Measurements from ENCODE around the gene SBNO1.
"Not testable (repeated sequence)": the region's sequence is repeated elsewhere in the genome, so short reads cannot be mapped to it uniquely, and the experiment has no call there.

SBNO1 gene

DNA sequence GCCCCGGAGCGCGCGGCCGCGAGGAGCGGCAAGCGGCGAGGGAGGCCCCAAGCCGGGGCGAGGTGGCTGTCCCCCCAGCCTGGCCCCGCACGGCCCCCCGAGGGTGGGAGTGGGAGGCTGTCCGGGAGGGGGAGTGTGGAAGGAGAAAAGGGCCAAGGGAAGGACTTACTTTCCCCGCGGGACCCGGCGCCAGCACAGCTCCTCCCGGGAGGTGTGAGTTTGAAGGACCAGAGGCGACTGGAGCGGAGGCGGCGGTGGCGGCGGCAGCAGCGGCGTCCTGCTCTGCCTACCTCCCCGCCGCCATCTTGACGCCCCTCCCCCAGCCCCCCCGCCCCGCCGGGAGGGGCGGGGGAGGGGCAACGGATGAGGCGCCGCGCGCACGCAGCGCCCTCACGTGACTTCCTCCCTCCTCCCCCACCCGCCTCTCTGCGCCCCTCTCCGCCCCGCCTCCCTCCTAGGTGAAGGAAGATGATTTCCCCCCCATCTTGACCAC, at the start of gene SBNO1:
Gene SBNO1, minus strand, starts transcription at position 316 of the 493 bp plus-strand sequence. CDS start 14,406 bp downstream, outside the sequence.
- DNase-seq (ENCODE audit: insufficient read length, low spot score) (peak; percentile 58), FAIRE-seq (no peak)

DNA sequence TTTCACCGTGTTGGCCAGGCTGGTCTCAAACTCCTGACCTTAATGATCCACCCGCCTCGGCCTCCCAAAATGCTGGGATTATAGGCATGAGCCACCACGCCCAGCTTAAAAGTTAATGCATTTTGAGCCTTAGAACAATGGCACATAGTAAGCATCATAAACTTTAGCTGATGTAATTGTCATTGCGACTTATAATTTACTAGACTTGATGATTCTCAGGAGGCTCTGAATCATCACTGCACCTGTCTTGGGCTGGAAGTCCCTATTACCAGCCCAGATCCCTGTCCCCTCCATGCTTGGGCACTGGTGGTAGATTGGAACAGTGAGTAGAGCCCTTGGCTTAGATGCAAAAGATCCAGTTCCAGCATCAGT, 45.4 kb upstream of the SBNO1 start:
- FAIRE-seq (no peak), DNase-seq (ENCODE audit: insufficient read length, low spot score) (no peak)

DNA sequence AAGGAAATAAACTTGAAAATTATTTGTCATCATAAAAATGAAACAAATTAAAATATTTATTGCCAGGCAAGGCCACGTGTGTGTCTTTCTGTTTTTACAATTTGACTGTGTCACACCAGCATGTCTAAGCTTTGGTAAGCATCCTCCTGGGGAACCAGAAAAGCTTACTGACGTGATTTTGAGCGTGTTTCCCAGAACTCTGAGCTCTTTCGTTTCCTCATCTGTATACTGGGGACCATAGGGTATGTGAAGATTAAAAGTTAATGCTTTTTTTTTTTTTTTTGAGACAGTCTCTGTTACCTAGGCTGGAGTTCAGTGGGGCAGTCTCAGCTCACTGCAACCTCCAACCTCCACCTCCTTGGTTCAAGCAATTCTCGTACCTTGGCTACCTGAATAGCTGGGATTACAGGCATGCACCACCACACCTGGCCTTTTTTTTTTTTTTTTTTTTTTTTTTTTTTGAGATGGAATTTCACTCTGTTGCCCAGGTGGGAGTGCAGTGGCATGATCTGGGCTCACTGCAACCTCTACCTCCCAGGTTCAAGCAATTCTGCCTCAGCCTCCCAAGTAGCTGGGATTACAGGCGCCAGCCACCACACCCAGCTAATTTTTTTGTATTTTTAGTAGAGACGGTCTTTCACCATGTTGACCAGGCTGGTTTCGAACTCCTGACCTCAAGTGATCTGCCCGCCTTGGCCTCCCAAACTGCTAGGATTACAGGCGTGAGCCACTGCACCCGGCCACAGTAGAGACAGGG, 44.8 kb upstream of the SBNO1 start:
- FAIRE-seq: not testable (repeated sequence)

DNA sequence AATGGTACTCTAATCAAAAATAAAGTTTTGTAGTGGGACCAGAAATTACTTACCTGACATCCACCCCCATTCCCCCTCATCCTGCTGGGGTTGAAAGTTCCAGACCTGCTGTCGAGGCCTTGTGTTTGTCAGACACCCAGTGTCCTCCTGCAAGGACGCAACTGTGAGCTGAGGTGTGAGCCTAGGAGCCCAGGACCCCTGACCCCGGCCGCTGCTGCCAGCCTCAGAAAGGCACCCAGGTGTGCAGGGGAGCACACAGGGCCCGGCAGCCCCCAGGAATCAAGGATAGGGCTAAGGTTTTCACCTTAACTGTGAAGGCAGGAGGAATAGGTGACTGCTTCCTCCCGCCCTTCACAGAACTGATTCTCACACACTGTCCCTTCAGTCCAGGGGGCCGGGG, 44.0 kb upstream of the SBNO1 start:
- not testable (repeated sequence) for FAIRE-seq; DNase-seq (ENCODE audit: insufficient read length, low spot score)

More for the DNA sequence above, 44.8 kb upstream of the SBNO1 start:
- DNase-seq (ENCODE audit: insufficient read length, low spot score): not testable (repeated sequence)

DNA sequence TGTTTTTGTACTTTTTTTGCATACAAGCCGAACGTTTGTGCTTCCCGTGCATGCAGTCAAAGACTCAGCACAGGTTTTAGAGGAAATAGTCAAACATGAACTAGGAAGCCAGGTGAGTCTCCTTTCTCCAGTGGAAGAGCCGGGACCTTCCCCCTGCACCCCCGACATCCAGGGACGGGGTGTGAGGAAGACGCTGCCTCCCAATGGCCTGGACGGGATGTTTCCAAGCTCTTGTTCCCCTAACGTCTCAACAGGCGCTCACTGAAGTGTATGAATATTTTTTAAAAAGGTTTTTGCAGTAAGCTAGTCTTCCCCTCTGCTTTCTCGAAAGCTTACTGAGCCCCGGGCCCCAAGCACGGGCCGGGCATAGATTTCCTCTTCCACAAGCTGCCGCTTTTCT, 43.3 kb upstream of the SBNO1 start:
- not testable (repeated sequence) for DNase-seq (ENCODE audit: insufficient read length, low spot score); FAIRE-seq

DNA sequence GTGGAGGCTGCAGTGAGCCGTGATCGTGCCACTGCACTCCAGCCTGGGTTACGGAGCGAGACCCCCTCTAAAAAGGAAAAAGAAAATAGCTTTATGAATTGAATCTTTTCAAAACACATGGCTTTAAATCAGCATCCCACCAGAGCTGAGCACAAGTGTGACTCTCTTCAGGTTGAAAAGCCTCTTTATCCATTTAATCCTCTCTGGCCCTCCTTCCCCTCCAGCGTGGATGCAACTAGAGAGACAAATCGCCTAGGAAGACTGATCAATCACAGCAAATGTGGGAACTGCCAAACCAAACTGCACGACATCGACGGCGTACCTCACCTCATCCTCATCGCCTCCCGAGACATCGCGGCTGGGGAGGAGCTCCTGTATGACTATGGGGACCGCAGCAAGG, 42.6 kb upstream of the SBNO1 start:
- DNase-seq (ENCODE audit: insufficient read length, low spot score): not testable (repeated sequence)
- peak; percentile 4 for FAIRE-seq

DNA sequence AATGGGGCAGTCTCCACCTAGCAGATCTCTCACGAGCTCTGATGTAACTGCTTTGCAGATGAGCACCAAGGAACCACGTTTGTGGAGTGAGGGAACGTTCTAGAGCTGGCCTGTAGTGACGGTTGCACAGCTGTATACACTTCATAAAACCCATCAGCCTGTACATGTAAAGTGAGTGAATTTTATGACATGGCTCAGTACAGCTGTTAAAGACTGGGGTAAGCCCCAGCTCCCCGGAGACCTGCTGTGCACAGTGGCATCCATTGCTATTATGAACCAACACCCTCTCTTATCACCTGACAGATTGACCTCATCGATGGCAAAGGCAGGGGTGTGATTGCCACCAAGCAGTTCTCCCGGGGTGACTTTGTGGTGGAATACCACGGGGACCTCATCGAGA, 39.9 kb upstream of the SBNO1 start:
- DNase-seq (ENCODE audit: insufficient read length, low spot score) (no peak), FAIRE-seq (no peak)

DNA sequence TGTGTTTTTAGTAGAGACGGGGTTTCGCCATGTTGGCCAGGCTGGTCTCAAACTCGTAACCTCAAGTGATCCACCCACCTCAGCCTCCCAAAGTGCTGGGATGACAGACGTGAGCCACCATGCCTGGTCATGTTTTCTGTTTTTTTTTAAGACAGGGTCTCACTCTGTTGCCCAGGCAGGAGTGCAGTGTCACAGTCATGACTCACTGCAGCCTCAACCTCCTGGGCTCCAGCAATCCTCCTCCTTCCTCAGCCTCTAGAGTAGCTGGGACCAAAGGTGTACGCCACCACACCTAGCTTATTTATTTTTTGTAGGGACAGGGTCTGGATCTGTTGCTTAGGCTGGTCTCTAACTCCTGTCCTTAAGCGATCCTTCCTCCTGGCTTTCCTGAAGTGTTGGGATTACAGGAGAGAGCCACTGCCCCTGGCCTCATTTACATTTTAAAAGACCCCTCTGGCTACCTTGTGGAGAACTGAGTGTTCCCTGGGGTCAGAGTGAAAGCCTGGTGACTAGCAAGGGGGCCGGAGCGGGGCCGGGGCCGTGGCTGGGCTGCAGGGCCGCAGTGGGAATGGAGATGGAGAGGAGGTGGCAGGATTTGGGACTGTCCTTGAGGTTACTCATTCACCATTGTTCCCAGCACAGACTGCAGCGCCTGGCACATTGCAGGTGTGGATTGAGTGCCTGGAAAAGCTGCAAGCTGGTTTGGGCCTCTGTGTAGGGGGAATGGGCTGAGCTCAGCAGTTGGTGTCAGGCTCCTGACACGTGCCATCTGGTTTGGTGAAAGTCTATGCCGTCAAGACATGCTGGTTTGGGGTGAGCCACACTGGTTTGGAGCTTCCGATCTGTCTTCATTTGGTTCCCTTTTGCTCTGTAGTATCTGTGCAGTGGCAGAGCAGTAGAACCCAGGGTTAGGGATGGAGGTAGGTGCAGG, 37.4 kb upstream of the SBNO1 start:
- no peak for DNase-seq (ENCODE audit: insufficient read length, low spot score)
- no peak for FAIRE-seq

DNA sequence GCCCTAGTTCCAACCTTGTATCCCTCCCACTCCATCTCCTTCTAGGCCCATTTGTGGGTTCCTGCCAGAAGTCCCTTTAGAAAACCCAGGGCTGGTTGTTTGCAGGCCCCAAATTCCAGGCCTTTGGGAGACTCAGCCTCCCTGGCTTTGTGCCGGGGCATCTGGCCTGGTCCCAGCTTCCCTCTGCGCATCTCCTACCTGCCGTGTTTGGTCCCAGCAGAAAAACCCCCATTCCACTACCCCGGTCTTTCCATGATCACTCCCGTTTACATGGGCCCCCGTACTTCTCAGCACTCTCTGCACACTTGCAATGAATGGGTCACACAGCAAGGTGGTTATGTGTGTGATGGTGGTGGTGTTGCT, 34.6 kb upstream of the SBNO1 start:
- FAIRE-seq (no peak), DNase-seq (ENCODE audit: insufficient read length, low spot score) (no peak)

DNA sequence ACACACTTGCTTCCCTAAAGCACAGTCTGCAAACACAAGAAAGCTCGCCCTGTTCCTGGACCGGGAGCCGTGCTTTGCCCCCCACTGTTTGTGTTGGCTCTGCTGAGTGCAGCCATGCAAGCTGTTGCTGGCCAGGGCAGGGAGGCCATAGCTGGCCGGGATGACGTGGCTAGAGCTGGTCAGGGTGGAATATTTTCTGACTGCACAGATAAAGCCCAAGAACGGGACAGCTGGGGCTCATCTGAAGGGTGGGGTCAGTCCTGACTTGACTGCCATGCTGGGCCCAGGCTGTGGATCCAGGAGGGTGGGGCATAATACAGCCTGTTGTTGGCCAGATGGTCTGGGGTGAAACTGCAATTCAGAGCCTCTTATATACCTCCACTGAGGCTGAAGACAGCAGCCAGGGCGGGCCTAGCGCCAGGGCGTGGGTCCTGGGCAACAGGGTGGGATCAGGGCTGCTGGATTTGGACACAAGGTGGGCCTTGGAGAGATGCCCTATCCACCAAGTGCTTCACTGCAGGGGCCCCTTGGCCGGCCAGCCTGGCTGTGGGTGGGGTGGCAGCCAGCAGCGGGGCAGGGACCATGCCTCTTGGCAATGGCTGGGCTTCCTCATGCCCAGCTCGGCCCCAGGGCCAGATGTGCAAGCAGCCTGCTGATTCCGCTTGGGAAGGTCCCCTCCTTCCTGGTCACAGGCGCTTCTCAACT, 34.1 kb upstream of the SBNO1 start:
- no peak for FAIRE-seq
- no peak for DNase-seq (ENCODE audit: insufficient read length, low spot score)

DNA sequence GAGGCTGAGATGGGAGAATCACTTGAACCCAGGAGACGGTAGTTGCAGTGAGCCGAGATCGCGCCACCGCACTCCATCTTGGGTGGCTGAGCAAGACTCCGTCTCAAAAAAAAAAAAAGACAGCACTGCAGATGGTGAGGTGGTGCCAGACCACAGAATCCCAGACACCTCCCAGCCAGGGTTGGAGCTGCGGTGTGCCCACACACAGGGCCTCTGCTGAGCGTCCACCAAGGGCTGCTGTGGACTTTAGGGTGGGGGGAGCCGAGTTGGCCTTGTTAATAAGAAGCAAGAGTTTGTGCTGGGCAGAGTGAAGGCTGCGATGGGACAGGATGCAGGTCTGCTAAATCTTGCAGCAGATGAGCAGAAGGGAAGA, 33.5 kb upstream of the SBNO1 start:
- no peak for DNase-seq (ENCODE audit: insufficient read length, low spot score)
- FAIRE-seq: no peak

DNA sequence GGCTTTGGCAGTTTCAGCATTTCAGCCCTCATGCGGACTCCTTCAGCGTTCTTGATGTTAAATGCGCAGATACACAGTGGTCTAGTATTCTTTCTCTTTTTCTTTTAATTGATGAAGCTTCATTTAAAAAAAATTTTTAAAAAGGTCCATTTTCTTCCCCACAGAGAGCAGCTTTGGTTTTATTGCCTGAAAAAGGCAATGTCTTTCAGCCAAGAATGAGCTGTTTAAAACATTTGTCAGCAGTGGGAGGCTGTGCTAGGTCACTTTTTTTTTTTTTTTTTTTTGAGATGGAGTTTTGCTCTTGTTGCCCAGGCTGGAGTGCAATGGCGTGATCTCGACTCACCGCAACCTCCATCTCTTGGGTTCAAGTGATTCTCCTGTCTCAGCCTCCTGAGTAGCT, 32.8 kb upstream of the SBNO1 start:
- no peak for FAIRE-seq
- no peak for DNase-seq (ENCODE audit: insufficient read length, low spot score)

DNA sequence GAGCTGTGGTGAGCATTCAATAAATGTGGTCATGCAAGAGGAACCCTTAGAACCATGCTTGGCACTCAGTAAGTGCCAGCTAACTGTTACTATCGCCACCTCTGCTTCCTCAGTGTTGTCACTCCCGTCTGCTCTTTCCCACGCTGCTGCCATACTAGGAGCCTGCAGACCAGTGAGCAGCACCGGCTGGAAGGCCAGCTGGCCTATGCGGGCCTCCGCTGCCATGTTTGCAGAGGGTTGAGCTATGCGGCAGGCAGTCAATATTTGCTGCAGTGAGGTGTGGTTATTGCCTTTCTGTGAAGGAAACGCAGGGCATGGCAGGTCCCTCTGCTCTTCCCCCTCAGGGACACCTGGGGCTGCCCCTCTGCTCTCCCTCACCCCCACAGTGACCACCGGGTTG, 32.3 kb upstream of the SBNO1 start:
- DNase-seq (ENCODE audit: insufficient read length, low spot score) (no peak), FAIRE-seq (no peak)

DNA sequence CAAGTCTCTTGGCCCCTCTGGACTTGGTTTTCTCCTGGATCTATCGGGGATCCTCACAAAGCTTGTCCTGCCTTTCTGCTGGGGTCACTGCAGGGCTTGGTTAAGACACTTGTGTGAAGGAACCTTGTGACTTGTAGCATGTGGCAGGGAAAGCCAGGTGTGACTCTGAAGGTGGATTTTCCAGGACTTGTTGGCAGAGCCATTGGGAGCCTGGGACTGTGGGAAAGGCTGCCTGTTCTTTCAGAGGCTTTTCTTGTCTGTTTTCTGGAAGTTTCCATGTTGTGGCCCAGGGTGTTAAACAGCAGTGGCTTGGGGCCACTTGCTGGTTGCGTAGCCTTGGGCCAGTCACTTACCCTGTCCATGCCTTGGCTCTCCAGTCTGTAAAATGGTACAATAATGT, 31.9 kb upstream of the SBNO1 start:
- FAIRE-seq: no peak
- DNase-seq (ENCODE audit: insufficient read length, low spot score): no peak

DNA sequence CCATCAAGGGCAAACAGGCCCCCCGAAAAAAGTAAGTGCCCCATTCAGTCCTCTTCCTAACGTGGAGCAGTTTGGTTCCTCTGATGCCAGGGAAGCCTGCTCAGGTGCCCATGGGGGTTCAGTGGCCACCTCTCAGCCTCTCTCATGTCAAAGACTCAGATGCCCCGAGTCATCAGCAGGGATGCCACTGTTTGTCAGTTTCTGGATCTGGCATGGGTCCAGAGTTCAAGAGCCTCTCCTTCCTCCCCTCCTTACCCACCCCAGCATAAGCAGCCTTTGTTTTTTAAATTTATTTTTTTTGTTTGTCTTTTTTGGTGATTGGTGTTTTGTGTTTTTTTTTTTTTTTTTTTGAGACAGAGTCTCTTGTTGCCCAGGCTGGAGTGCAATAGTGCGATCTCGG, 30.6 kb upstream of the SBNO1 start:
- DNase-seq (ENCODE audit: insufficient read length, low spot score) (no peak), FAIRE-seq (no peak)

DNA sequence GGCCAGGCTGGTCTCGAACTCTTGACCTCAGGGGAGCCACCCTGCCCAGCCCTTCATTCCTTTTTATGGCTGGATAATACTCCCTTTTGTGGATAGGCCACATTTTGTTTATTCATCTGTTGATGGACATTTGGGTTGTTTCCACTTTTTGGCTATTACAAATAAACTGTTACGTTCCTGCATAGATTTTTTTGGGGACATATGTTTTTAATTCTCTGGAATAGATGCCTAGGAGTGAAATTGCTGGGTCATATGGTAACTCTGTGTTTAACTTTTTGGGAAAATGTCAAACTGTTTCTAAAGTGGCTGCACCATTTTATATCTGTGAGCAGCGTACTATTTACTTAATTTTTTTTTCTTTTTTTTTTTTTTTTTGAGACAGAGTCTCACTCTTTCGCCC, 29.1 kb upstream of the SBNO1 start:
- DNase-seq (ENCODE audit: insufficient read length, low spot score) (no peak), FAIRE-seq (no peak)

DNA sequence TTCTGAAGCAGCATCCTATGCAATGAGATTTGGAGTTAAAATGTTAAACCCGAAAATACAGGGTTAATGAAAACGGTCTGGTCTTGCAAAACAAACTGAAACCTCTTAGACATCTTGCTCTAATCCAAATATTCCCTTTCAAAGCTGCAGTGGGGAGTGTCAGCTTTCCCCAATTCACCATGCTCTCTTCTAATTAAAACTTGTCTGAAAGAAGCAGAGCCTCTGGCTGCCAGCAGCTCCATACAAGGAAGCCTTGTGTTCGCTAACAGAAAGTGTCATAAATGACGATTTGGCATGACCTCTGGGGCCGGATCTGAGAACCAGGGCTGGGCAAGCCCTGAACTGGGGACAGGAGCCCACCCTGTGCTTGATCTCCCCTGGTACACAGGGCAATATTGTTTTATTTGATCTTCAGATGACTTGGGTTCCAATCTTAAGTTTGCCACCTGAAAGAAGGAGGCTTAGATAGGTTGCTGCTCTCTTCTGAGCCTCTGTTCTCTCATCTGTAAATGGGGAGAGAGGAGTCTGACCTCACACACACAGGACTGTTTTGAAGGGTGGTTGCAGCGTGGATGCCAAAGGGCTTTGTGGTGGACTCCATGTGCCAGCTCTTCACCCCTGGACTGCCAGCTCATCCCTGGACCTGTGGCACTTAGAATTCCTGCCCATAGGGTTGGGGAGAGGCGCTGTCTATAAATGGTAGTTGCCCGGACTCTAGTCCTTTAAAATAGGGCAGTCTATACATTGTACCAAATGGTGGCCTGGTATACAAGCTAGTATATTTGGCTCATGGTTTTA, 27.1 kb upstream of the SBNO1 start:
- no peak for FAIRE-seq

DNA sequence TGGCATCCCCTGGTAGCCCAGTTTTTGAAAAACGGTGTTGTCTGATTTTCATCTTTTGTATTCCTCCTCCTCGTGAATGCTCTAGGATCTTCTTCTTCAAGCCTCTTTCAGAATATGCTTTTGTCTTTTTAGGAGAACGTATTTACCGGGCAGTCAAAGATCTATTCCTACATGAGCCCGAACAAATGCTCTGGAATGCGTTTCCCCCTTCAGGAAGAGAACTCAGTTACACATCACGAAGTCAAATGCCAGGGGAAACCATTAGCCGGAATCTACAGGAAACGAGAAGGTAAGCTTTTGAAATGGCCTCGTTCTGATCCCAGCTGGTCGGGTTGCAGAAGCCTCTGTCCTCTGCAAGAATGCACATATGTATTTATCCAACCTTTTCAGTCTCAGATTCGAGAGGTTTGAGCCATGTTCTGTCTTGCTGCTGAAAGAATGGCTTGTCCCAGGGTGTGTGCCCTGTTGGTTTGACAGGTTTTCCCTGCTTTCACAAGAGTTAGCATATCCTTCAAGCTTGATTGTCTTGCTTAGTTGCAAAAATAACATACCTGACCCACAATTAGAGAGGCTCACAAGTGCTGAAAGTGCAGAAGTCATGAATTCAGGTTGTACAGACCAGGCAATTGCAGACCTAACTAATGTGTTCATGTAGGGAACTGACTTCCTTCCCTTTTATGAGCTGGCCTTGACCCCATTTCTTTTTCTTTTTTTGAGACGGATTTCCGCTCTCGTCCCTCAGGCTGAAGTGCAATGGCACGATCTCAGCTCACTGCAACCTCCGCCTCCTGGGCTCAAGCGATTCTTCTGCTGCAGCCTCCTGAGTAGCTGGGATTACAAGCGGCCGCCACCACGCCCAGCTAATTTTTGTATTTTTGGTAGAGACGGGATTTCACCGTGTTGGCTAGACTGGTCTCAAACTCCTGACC, 26.1 kb upstream of the SBNO1 start:
- DNase-seq (ENCODE audit: insufficient read length, low spot score) (no peak), FAIRE-seq (no peak)

More for the DNA sequence above, 27.1 kb upstream of the SBNO1 start:
- DNase-seq (ENCODE audit: insufficient read length, low spot score): no peak
